ENCODE measurements around the gene UBE2E2.
"Not testable (repeated sequence)": the region's sequence is repeated elsewhere in the genome, so short reads cannot be mapped to it uniquely, and the experiment has no call there.

UBE2E2 gene

GRCh38 chr3:23175341-23176083, 27.6 kb upstream of the UBE2E2 start:
- Histone ChIP-seq H3K9ac (ENCODE audit: low read length) (no peak overlapping the region), H3F3A (ENCODE audit: insufficient read depth, low read length) (no peaks in the 10 kb centered on the region), H3K4me3 (ENCODE audit: low read depth, low read length, poor library complexity, severe bottlenecking) (no peak overlapping the region), H4K20me1 (ENCODE audit: insufficient read depth, low read length) (no peaks in the 10 kb centered on the region), H3K36me3 (ENCODE audit: insufficient read depth, low read length) (no peaks in the 10 kb centered on the region), H3K9me2 (ENCODE audit: low read depth, low read length) (no peaks in the 10 kb centered on the region), H3K79me2 (ENCODE audit: insufficient read depth, low read length) (no peaks in the 10 kb centered on the region), H3K27ac (ENCODE audit: low read depth, low read length, poor library complexity, severe bottlenecking) (no peak overlapping the region), H3K4me2 (ENCODE audit: low read length) (no peak overlapping the region), H3K27me3 (ENCODE audit: insufficient read depth, low read length) (no peaks in the 10 kb centered on the region; the same call in 1 of the 2 replicates), H2AFZ (ENCODE audit: low read length) (no peak overlapping the region), H3K4me1 (ENCODE audit: insufficient read depth, low read length, severe bottlenecking) (no peaks in the 10 kb centered on the region), H3K9me3 (ENCODE audit: low read length) (no peaks in the 10 kb centered on the region)
- TF ChIP-seq EZH2 (IDR thresholded peaks at IDR 0.05; ENCODE audit: borderline replicate concordance, low read length) (no peak), CTCF (IDR thresholded peaks at IDR 0.05; ENCODE audit: low read length) (no peak)

DNA sequence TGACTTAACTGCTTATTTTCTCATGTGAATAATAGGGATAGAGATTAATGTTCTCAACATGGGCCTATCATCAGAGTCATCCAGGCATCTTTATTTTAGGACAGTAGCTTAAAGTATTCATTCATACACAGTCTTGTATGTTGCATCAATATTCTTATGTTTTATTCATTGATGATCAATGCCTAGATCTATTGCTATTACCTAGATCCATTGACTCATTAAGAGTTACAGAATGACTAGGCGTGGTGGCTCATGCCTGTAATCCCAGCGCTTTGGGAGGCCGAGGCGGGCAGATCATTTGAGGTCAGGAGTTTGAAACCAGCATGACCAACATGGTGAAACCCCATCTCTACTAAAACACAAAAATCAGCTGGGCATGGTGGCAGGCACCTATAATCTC, 26.3 kb upstream of the UBE2E2 start:
- not testable (repeated sequence) for H3K27me3 ChIP-seq (ENCODE audit: insufficient read depth, low read length); H3K9me3 ChIP-seq (ENCODE audit: low read length); H4K20me1 ChIP-seq (ENCODE audit: insufficient read depth, low read length); H3K4me2 ChIP-seq (ENCODE audit: low read length); H2AFZ ChIP-seq (ENCODE audit: low read length); H3K9ac ChIP-seq (ENCODE audit: low read length); H3K79me2 ChIP-seq (ENCODE audit: insufficient read depth, low read length); H3F3A ChIP-seq (ENCODE audit: insufficient read depth, low read length); H3K4me1 ChIP-seq (ENCODE audit: insufficient read depth, low read length, severe bottlenecking); H3K9me2 ChIP-seq (ENCODE audit: low read depth, low read length); H3K36me3 ChIP-seq (ENCODE audit: insufficient read depth, low read length); H3K27ac ChIP-seq (ENCODE audit: low read depth, low read length, poor library complexity, severe bottlenecking); H3K4me3 ChIP-seq (ENCODE audit: low read depth, low read length, poor library complexity, severe bottlenecking)

DNA sequence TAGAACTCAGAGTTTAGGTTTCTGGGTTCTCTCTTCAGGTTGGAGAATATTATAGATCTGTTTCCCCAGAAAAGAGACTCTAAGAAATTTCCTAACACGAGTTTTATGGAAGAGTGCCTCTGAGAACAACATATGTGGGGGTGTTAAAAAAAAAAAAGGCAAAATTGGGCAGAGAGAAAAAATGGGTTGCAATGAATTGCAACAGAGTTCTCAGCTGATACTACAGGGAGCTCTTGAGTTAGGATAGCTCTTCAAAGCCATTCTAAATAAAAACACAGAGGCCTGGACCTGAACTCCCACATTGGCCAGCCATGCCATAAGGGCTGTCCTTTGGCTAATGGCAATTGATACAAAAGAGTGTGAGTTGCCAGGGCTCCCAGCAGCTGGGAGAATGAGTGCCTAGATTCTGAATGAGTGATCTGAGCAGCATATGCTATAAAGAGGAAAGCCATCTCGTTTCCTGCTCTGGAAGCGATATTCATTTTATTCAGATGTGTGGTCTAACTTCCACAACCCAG, 20.1 kb upstream of the UBE2E2 start:
- TF ChIP-seq CTCF (IDR thresholded peaks at IDR 0.05; ENCODE audit: low read length): no peak
- no peak for TF ChIP-seq EZH2 (IDR thresholded peaks at IDR 0.05; ENCODE audit: borderline replicate concordance, low read length)
- H2AFZ ChIP-seq (ENCODE audit: low read length): no peak overlapping the region
- H4K20me1 ChIP-seq (ENCODE audit: insufficient read depth, low read length): no peaks in the 10 kb centered on the region
- H3F3A ChIP-seq (ENCODE audit: insufficient read depth, low read length): no peaks in the 10 kb centered on the region
- H3K4me2 ChIP-seq (ENCODE audit: low read length): no peak overlapping the region
- H3K4me3 ChIP-seq (ENCODE audit: low read depth, low read length, poor library complexity, severe bottlenecking): no peak overlapping the region
- no peak overlapping the region for H3K9ac ChIP-seq (ENCODE audit: low read length)
- no peaks in the 10 kb centered on the region for H3K9me2 ChIP-seq (ENCODE audit: low read depth, low read length)
- H3K27ac ChIP-seq (ENCODE audit: low read depth, low read length, poor library complexity, severe bottlenecking): no peak overlapping the region
- H3K9me3 ChIP-seq (ENCODE audit: low read length): no peaks in the 10 kb centered on the region
- no peaks in the 10 kb centered on the region for H3K36me3 ChIP-seq (ENCODE audit: insufficient read depth, low read length)
- no peaks in the 10 kb centered on the region for H3K79me2 ChIP-seq (ENCODE audit: insufficient read depth, low read length)
- no peaks in the 10 kb centered on the region; the same call in 1 of the 2 replicates for H3K27me3 ChIP-seq (ENCODE audit: insufficient read depth, low read length)
- H3K4me1 ChIP-seq (ENCODE audit: insufficient read depth, low read length, severe bottlenecking): no peaks in the 10 kb centered on the region

GRCh38 chr3:23183731-23184130, 19.4 kb upstream of the UBE2E2 start:
- H3K4me2 ChIP-seq (ENCODE audit: low read length): no peak overlapping the region
- no peak overlapping the region for H3K27ac ChIP-seq (ENCODE audit: low read depth, low read length, poor library complexity, severe bottlenecking)
- H3K27me3 ChIP-seq (ENCODE audit: insufficient read depth, low read length): no peaks in the 10 kb centered on the region; the same call in 1 of the 2 replicates
- no peak overlapping the region for H2AFZ ChIP-seq (ENCODE audit: low read length)
- no peak overlapping the region for H3K4me3 ChIP-seq (ENCODE audit: low read depth, low read length, poor library complexity, severe bottlenecking)
- H4K20me1 ChIP-seq (ENCODE audit: insufficient read depth, low read length): no peaks in the 10 kb centered on the region
- H3K79me2 ChIP-seq (ENCODE audit: insufficient read depth, low read length): no peaks in the 10 kb centered on the region
- no peaks in the 10 kb centered on the region for H3K36me3 ChIP-seq (ENCODE audit: insufficient read depth, low read length)
- H3K4me1 ChIP-seq (ENCODE audit: insufficient read depth, low read length, severe bottlenecking): no peaks in the 10 kb centered on the region
- H3K9ac ChIP-seq (ENCODE audit: low read length): no peak overlapping the region
- no peaks in the 10 kb centered on the region for H3K9me3 ChIP-seq (ENCODE audit: low read length)
- no peaks in the 10 kb centered on the region for H3F3A ChIP-seq (ENCODE audit: insufficient read depth, low read length)
- TF ChIP-seq CTCF (IDR thresholded peaks at IDR 0.05; ENCODE audit: low read length): peak; percentile 67
- no peak for TF ChIP-seq EZH2 (IDR thresholded peaks at IDR 0.05; ENCODE audit: borderline replicate concordance, low read length)
- no peaks in the 10 kb centered on the region for H3K9me2 ChIP-seq (ENCODE audit: low read depth, low read length)
